Measurements from ENCODE around the gene RNU1-1. TPM values are rescaled to one million over a fixed set of nuclear protein-coding genes. Genes with fewer than 3 reads are reported as not detected.
"Not testable (repeated sequence)": the region's sequence is repeated elsewhere in the genome, so short reads cannot be mapped to it uniquely, and the experiment has no call there.

RNU1-1 gene
- not detected in 2 replicates for total RNA-seq (2014; rRNA removed; shearing (Covaris generic))

DNA sequence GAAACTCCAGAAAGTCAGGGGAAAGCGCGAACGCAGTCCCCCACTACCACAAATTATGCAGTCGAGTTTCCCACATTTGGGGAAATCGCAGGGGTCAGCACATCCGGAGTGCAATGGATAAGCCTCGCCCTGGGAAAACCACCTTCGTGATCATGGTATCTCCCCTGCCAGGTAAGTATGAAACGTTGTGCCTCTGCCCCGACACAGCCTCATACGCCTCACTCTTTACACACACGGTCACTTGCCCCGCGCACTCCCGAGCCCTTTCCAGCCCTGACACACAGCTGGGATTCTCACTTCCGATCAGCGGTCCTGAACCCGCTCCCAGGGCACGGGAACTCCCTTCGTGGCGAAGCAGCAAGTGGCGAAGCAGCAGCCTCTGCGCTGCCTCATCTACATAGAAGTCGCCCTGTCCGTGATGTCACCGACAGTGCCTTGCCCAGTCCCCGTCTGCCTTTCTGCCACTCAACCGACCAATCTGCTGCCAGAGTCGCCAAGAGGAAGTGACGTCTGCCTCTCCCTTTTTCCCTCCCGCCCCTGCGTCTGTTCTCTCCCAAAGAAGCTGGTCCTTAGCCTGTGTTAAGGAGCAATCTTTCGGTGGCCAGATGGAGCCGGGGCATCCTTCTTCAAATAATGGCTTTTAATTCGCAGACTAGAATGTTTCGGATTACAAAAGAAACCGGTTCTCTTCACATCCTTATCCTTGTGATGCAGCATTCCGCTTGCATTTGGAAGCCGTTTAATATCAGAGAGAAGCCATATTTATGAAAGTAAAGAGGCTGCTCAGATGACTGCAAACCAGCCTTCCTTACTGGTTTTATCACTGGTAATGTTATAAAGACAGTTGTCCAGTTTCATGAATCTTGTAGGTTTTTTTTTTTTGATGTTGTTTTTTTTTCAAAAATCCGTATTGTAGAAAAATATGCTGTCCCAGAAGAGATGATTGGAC lies at the start of gene RNU1-1:
Gene RNU1-1 (minus strand): TSS at position 179 of the 949 bp plus-strand sequence.
- in situ Hi-C loops (cut with HindIII; ENCODE audit: low sequenced_read_pairs) = not testable (repeated sequence)
- peak; percentile 81 for DNase-seq (ENCODE audit: low spot score)

DNA sequence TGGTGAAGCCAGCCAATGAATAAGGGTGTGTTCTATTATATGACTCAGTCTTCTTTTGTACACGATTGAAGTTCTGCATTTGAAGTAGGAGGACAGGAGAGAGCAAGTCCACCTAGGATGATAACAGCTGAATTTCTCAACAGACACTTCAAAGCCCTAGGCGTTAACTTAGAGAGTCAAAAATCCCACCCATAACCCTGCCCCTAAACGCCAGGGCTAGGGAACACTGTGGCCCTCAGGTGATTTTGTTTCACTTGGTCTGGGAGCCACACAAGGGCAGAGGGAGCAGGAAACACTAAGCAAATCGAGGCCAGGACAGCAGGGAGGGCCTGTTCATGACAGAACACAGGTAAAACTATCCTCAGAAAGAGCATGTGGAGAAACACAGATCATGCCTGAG lies 47.0 kb upstream of the RNU1-1 start:
- in situ Hi-C loops (cut with HindIII; ENCODE audit: low sequenced_read_pairs); DNase-seq (ENCODE audit: low spot score): not testable (repeated sequence)

DNA sequence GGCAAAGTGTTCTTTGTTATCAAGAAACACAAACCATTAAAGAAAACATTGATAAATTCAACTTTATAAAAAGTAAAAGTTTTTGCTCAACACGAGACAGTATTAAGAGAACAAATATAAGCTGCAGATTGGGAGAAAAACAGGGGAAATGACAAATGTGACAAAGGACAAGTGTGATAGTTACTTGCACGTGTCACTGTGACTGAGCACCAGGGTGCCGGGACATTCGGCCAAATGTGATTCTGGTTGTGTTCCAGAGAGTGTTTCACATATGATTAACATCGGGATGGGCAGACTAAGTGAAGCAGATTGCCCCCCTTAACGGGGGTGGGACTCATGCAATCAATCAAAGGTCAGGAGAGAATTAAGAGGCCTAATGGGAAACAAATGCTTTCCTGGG lies 46.4 kb upstream of the RNU1-1 start:
- in situ Hi-C loops (cut with HindIII; ENCODE audit: low sequenced_read_pairs); DNase-seq (ENCODE audit: low spot score): not testable (repeated sequence)

DNA sequence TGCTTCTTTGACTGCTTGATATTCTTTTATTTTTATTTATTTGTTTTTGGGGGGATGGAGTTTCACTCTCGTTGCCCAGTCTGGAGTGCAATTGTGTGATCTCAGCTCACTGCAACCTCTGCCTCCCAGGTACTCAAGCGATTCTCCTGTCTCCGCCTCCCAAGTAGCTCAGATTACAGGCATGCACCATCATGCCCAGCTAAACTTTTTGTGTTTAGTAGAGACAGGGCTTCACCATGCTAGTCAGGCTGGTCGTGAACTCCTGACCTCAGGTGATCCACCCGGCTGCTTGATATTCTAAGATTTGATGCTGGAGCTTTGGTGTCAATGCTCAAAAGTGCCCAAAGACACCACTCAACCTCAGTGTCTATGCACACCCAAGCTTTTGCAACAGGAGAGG lies 45.6 kb upstream of the RNU1-1 start:
- in situ Hi-C loops (cut with HindIII; ENCODE audit: low sequenced_read_pairs); DNase-seq (ENCODE audit: low spot score): not testable (repeated sequence)

DNA sequence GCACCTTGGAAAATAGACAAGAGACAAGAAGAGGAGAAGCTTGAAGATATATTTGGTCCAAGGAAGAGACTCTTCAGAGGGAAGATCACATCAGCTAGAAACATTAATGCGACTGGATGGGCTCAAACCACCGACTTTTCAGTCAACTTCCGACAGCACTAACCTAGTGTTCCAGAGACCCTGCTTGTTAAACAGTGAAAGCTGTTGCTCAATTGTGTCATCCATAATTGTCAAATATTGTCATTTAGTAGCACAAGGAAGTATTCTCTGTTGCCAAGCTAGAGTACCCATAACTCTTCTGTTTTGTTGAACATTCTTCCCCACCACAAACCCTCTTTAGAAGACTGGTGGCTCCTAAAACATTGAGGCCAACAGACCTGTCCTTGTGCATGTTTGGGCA lies 42.9 kb upstream of the RNU1-1 start:
- in situ Hi-C loops (cut with HindIII; ENCODE audit: low sequenced_read_pairs); DNase-seq (ENCODE audit: low spot score): not testable (repeated sequence)

DNA sequence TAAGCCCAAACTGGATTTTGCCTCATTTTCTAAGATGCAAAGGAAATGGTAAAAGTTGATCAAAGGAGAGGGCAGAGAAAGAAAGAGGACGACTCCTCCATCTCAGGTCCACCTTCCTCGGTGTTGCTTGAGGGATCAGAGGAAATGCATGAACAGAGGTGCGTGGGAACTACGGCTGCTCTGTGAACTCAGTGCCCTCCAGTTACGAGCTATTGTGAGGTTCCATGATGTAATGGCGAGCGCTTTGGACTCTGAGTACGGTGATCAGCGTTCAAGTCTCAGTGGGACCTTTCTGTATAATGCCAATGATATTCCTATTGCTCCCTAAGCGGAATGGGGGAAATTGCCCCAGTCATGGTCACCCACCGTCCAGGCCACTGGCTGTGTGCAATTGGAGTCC lies 39.2 kb upstream of the RNU1-1 start:
- DNase-seq (ENCODE audit: low spot score); in situ Hi-C loops (cut with HindIII; ENCODE audit: low sequenced_read_pairs): not testable (repeated sequence)

DNA sequence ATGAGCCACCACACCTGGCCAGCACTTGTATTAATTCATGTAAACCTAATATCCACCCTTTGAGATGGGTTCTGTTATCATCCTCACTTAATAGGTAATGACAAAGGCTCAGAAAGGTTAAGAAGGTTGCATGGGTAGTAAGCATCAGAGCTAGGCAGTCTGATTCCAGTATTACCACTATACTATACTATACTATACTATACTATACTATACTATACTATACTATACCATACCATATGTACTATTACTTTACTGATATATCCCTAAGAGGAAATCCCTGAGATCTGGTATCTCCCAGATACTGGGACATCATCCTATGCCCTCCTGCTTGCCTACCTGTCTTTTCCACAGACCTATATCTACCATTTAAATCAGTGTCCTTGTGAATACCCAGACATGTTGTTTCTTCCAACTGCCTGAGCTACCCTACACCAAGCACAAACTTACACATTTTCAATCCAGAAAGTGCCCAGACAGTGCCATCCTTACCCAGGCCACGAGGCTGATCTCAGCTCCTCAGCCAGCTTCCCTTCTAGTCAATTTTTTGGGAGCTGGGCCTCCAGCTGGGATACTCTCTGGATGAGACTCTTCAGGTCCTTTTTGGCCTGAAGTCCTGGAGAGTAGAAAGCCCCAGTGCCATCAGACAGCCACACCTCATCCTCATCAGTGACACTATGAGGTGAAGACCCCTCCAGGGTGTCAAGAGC lies 36.3 kb upstream of the RNU1-1 start:
- in situ Hi-C loops (cut with HindIII; ENCODE audit: low sequenced_read_pairs) = not testable (repeated sequence)

DNA sequence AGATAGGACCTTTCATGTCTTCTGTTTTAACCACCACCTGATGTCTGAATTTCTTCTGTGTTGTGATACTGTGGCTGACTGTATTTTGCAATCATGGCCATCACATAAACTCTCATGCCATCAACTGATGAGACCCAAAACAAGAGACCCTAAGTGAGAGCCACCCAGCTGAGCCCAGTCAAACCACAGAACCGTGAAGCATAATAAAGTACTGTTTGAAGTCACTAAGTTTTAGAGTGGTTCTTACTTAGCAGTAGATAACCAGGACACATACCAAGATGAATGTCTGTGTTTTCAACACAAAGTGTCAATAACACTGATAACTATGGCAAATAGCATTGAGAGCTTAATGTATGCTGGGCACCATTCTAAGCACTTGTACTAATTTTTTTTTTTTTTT lies 35.5 kb upstream of the RNU1-1 start:
- in situ Hi-C loops (cut with HindIII; ENCODE audit: low sequenced_read_pairs); DNase-seq (ENCODE audit: low spot score): not testable (repeated sequence)

More for the DNA sequence above, 36.3 kb upstream of the RNU1-1 start:
- not testable (repeated sequence) for DNase-seq (ENCODE audit: low spot score)

DNA sequence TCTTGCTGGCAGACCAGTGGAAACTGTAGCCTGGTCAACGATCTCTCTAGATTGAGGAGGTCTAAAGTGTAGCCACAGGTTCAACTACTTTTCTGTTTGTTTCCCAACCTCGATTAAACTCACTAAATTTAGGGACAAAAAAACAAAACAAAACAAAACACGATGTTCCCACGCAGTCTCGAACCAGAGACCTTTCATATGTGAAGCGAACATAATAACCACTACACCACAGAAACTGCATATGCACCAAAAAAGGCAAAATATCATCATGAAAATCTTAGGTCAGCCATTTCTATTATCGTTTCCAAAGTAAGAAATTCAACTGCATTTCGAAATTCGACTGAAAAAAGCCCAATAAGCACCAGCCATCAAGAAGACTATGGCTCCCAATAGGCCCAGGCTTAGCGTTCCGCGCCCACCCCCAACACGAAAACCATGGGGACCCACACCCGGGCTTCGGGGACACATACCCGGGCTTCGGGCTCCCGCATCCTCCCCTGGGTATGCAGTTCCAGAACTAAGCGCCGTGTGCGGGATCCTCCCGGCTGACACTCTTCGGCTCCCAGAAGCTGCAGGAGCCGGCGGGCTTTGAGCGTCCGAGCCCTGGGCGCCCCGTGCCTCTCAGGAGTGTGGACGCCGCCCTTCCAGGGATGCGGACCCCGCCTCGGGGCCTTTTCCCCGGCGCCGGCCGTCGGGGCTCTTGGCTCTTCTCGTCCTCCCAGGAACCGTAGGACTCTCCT lies 33.6 kb upstream of the RNU1-1 start:
- in situ Hi-C loops (cut with HindIII; ENCODE audit: low sequenced_read_pairs); DNase-seq (ENCODE audit: low spot score): not testable (repeated sequence)

DNA sequence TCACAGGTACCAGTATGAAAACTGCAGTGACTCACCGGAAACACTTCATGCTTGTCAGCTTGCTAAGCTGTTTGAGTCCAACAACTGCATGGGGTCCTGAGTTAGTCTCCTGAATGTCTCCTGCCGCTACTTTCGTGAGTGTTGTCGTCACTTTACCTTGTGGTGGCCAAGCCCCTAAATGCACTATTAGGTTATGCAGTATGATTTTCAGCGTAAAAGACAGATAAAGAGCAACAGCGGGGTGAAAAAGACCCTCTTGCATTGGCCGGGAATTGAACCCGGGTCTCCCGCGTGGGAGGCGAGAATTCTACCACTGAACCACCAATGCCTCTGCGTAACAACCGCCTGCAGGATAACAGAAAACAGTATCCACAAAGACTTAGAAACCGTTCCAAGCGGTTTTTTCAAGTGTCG lies 31.6 kb upstream of the RNU1-1 start:
- in situ Hi-C loops (cut with HindIII; ENCODE audit: low sequenced_read_pairs) = not testable (repeated sequence)
- peak; percentile 12 for DNase-seq (ENCODE audit: low spot score)

DNA sequence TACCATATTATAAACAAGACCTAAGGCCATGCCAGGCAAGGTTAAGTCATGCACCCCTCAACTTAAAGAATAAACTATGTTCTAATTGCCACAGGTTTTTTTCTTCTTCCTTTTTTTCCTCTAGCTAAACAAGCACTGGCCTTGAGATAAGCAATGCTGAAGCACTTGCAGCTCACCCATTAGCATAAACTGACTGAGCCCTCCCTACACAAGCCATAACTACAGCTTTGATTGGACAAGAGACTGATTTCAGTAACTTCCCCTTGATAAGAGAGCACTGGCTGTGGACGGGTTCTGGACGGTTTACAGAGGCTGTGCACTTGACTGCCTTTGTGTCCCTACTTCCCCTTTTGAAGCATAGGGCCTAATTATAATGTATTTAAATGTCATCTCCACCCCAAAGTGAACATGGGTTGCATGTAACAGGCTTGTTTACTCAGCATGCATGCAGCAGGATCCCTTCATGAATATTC lies 26.4 kb upstream of the RNU1-1 start:
- DNase-seq (ENCODE audit: low spot score); in situ Hi-C loops (cut with HindIII; ENCODE audit: low sequenced_read_pairs): not testable (repeated sequence)

DNA sequence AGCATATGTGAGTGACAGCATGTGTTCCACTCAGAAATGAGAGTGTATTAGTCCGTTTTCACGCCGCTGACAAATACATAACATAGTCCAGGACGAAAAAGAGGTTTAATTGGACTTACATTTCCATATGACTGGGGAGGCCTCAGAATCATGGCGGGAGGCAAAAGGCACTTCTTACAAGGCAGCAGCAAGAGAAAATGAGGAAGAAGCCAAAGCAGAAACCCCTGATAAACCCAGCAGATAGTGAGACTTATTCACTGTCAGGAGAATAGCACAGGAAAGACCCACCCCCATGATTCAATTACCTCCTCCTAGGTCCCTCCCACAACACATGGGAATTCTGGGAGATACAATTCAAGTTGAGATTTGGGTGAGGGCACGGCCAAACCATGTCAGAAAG lies 23.4 kb upstream of the RNU1-1 start:
- DNase-seq (ENCODE audit: low spot score); in situ Hi-C loops (cut with HindIII; ENCODE audit: low sequenced_read_pairs): not testable (repeated sequence)

DNA sequence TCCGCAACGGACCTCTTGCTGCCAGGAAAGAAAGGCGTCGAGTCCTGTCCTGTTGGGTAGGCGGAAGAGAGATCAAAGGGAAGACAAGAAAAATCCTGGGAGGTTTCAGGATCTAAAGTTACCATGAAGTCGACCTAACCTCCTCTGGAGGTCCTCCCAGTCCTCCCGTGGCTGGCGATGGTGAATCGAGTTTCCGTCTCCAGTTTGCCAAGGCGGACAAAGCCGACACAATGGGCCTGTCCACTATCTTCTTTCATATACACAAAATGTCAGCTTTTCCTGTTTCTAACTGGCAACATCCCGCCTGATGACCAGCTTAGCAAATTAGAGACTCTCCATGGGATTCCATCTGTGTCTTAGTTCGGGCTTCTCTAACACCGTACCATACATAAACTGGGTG lies 22.7 kb upstream of the RNU1-1 start:
- in situ Hi-C loops (cut with HindIII; ENCODE audit: low sequenced_read_pairs); DNase-seq (ENCODE audit: low spot score): not testable (repeated sequence)

DNA sequence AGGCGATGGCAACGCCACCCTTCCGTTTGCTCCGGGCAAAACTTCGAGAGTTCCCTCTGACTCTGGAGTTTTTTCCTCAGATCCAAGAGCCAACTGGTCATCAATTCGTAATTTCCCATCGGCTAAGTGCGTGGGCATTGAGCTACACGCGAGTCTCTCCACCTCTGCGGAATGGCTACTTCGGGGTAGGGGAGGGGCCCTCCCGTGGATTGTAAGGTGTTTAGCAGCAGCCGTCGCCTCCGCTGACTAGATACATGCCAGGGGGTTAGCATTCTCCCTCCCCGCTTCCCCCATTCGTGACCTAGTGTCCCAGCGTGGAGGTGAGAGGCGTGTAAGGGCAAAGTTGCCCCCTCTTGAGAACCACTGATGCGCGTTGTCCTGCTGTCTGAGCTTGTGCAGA lies 21.8 kb upstream of the RNU1-1 start:
- DNase-seq (ENCODE audit: low spot score); in situ Hi-C loops (cut with HindIII; ENCODE audit: low sequenced_read_pairs): not testable (repeated sequence)

DNA sequence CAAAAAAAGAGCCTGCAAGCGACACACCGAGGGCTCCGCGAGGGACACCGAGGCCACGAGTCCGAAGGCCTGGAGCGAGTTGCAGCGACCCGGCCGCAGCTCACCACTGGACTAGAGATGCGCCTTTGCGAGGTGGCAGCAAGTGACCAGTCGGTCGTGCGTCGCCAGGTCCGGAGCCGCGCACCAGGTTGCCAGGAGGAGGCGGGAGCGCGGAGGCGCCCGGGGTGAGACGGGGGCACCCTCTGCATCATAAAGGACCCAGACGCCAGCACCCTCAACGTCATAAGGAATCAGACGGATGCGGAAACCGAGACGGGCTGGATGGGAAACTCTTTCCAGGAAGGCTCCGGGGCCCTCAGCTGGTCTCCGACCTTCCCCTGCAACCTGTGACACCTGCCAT lies 21.4 kb upstream of the RNU1-1 start:
- in situ Hi-C loops (cut with HindIII; ENCODE audit: low sequenced_read_pairs) = not testable (repeated sequence)
- DNase-seq (ENCODE audit: low spot score) = peak; percentile 64

DNA sequence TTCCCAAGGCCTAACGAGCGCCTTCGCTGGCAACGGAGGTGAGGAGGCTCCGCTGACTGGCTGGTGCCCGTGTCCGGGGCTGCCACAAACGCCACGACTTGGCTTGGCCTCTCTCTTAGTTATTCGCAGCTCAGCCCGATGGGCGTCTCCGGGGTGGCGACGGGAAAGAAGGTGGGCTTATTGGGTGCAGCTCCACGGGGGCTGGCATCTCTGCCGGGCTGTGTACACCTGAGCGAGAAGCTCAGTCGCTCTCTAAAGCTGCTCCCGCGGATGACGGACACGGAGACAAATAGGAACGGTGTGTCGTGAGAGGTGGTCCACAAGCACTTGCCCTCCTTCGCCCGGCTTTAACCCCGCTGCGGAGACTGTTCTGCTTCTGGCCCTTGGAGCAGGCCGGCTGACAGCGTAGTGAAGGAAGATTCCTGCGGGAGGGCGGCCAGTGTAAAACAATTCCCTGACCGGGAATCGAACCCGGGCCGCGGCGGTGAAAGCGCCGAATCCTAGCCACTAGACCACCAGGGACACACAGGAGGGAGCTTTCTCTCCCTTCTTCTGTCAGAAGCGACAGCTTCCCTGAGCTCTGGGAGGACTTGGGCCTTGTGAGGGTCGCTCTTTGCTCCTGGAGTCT lies 20.9 kb upstream of the RNU1-1 start:
- DNase-seq (ENCODE audit: low spot score) = peak; percentile 69
- in situ Hi-C loops (cut with HindIII; ENCODE audit: low sequenced_read_pairs) = not testable (repeated sequence)

DNA sequence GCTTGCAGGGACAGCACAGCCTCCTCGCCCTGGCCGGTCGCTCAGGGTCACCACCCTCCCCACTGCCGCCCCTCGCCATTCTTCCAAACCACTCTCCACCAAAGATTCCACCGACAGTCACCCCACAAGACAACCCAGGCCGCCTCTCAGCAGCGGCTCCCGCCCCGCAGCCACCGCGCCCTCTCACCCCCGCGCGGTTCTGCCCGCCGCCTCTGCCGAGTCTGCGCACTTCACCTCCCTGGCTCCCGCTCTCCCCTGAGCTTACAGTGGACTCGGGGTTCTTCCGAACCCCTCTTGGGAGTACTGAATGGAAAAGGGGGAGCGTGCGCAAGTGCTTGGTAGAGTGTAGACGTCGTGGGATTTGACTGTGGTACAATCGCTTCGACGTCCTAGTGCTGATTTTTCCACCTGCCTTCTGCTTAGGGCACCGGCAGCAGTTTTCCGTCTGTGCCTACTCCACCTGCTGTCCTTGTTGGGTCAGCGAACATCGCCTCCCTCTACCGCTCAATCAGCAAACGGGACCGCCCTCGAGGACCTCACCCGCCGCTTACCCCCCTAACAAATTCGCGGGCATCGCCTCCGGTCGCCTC lies 20.2 kb upstream of the RNU1-1 start:
- in situ Hi-C loops (cut with HindIII; ENCODE audit: low sequenced_read_pairs) = not testable (repeated sequence)
- peak; percentile 25 for DNase-seq (ENCODE audit: low spot score)

DNA sequence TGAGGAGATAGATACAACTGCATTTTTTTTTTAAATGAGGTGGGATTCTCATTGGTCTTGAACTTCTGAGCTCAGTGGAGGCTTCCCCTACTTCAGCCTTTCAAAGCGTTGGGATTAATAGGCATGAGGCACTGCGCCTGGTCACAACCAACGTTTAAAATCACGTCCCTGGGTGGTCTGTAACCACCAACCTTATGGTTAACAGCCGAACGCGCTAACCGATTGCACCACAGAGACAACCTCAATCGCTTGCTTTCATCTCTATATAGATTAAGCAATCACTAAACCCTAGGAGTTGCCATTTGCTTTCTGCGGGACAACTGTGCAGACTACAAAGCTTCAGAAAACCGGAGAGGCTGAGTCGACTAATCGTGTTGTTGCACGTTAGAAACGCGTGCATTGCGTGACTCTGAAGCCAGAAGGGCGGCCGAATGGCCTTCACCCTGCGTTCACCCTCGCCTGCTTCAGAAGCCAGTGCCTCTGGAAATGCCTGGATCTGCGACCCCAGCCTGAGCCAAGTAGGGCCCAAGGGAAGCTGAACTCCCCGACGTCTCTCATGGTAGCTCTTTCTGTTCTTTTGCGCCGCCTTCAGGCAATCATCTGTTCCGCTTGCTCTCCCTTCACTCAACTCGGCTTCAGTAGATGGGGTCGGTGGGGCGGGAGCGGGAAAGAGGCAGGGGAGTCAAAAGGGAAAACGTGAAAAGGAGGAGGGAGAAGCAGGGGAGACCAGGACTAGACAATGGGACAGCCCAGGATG lies 18.3 kb upstream of the RNU1-1 start:
- in situ Hi-C loops (cut with HindIII; ENCODE audit: low sequenced_read_pairs) = not testable (repeated sequence)

More for the DNA sequence above, 18.3 kb upstream of the RNU1-1 start:
- DNase-seq (ENCODE audit: low spot score) = not testable (repeated sequence)

Data from G401 (cell line).